A549 treated with ZK216348 at 1 μM for 4 hours (cell line): ENCODE results near the gene METTL8. TPM values are rescaled to one million over a fixed set of nuclear protein-coding genes. Genes with fewer than 3 reads are reported as not detected.

Source experiments
- total RNA-seq: library from RNA; stranded (reverse); fragments of 200-300 nt; extraction: Qiagen RNA extraction; gene quantifications from 5 replicates; pipeline ENCODE4 v1.2.3, GENCODE V29; 2022; ENCODE audit warnings: low read depth

Gene METTL8
- total RNA-seq = 23.8 to 31.7 TPM (median 27.9 TPM) in 5 replicates

GRCh38 chr2:171433763-171434012, at the start of gene METTL8:
TSS of gene METTL8 (minus strand) at chr2:171433990. CDS start at chr2:171392185, 41,805 bp downstream.

GRCh38 chr2:171434013-171434989, 511 bp upstream of the METTL8 start, which contains the start of gene DCAF17:
TSS of gene DCAF17 (plus strand) at chr2:171434226. CDS start at chr2:171434578, 352 bp downstream.

Other genes with a start within 250 kb of the METTL8 start
- gene DCAF17, start 236 bp upstream of the METTL8 start, total RNA-seq = 5.5 to 11.8 TPM (median 10.5 TPM) in 5 replicates
- 19.5 to 35.8 TPM (median 30.6 TPM) in 5 replicates for gene CYBRD1, start 88.5 kb upstream of the METTL8 start, total RNA-seq